GM10266 (cell line): ENCODE measurements around the gene MS4A8.

ENCODE experiments used
- DNase-seq: peaks from one replicate; pipeline ENCODE4 v3.0.0; 2012; ENCODE audit errors: extremely low spot score
- TF ChIP-seq, protein P1 (sequence below): IDR thresholded peaks from 2 replicates; pipeline ENCODE4 v1.5.1; 2012; ENCODE audit warnings: mild to moderate bottlenecking, low read depth; ENCODE audit not compliant: control insufficient read depth, insufficient read depth; ENCODE audit errors: missing control alignments

Gene MS4A8

GRCh38 chr11:60691661-60692060 is 7.8 kb upstream of the MS4A8 start:
- no peak for DNase-seq

GRCh38 chr11:60699936-60700335 is 524 bp downstream of the MS4A8 start:
- no peak for DNase-seq
- TF ChIP-seq, protein P1, sequence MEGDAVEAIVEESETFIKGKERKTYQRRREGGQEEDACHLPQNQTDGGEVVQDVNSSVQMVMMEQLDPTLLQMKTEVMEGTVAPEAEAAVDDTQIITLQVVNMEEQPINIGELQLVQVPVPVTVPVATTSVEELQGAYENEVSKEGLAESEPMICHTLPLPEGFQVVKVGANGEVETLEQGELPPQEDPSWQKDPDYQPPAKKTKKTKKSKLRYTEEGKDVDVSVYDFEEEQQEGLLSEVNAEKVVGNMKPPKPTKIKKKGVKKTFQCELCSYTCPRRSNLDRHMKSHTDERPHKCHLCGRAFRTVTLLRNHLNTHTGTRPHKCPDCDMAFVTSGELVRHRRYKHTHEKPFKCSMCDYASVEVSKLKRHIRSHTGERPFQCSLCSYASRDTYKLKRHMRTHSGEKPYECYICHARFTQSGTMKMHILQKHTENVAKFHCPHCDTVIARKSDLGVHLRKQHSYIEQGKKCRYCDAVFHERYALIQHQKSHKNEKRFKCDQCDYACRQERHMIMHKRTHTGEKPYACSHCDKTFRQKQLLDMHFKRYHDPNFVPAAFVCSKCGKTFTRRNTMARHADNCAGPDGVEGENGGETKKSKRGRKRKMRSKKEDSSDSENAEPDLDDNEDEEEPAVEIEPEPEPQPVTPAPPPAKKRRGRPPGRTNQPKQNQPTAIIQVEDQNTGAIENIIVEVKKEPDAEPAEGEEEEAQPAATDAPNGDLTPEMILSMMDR: no peak

More at GRCh38 chr11:60691661-60692060, 7.8 kb upstream of the MS4A8 start:
- TF ChIP-seq, protein P1: no peak

DNA sequence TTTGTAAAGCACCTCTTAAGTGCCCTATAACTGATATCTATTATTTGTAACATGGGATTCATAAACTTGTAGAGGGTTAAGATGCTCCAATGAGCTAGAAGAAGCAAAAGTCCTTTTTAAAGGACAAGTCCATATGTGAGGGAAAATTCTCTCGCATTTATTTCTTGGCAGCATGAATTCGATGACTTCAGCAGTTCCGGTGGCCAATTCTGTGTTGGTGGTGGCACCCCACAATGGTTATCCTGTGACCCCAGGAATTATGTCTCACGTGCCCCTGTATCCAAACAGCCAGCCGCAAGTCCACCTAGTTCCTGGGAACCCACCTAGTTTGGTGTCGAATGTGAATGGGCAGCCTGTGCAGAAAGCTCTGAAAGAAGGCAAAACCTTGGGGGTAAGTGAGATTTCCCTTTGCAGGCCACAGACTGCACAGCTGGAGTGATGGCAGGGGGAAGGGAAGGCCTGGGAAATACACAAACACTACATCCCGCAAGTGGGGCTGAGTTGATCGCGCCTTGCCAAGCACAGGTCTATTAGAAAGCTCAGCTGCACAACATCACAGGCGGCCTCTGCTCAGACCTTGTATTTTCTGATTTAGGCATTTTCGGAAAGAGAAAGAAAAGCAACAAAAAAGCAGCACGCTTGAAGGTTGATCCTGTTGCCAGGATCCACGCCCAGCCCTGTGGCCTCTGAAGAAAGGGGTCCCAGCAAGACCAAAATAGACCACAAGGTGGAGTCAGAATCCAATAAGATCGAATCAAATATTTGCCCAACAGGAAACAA is 1.5 kb downstream of the MS4A8 start:
- DNase-seq: peak; percentile 51
- TF ChIP-seq, protein P1: peak; percentile 45

DNA sequence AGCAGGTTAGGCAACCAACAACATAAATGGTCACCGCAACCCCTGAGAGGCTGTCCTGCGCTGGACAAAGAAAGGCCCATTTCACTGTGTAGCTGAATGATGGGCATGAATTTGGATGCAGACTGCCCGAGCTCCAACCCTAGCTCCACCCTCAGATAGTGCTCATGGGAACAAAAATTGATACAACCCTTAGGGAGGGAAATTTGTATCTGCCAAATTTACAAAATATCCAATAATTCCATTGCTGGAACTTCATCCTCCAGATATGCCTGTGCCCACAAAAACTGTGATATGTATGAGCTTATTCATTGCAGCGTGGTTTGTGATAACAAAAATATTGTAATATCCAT is 2.0 kb downstream of the MS4A8 start:
- TF ChIP-seq, protein P1: no peak
- no peak for DNase-seq

- TF ChIP-seq, protein P1: no peak
- DNase-seq: no peak
Measured at GRCh38 chr11:60703374-60703773, 4.0 kb downstream of the MS4A8 start.

- no peak for DNase-seq
- TF ChIP-seq, protein P1: no peak
Measured at GRCh38 chr11:60705895-60706294, 6.5 kb downstream of the MS4A8 start.

DNA sequence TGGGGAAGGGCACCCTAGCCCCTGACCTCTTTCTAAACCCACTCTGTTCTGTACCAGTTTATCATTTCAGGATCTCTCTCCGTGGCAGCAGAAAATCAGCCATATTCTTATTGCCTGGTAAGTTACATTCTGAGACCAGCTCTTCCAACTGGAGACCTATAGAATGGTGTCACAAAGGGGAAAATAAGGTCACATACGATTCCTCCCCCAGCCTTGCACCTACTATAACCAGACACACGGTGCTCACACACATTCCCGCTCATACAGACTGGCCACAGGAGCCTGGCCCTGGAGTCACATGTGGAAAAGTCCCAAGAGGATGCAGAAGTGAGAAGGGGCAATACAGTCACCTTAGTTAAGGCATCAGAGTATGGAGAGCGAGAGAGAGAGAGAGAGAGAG is 7.5 kb downstream of the MS4A8 start:
- DNase-seq: no peak
- TF ChIP-seq, protein P1: no peak
